HG03439 (cell line): ENCODE measurements around the gene PGLYRP1.

Source experiments
- ATAC-seq: cut with Tn5 transposase; IDR thresholded peaks from one replicate; pipeline ENCODE4 v1.9.1; 2021; ENCODE audit warnings: mild to moderate bottlenecking, moderate library complexity; ENCODE audit not compliant: unreplicated experiment

The PGLYRP1 gene

DNA sequence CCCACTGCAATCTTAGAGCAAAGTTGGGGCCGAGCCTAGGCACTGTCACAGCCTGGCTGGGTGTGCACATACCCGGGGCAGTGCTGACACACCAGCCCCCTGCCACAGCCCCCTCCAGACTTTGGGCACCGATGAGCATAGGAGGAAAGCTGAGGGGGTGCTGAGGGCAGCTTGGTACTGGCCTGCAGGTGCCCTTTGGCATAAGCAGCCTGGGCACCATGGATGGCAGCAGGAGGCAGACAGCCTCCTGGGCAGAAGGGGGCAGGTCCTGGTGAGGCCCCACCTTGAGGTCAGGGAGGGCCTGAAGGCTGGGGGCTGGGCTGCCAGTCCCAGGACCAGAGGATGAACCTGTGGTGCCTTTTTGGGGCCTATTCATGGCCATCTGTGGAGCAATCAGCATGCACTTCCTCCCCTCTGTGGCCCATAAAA lies 9.8 kb upstream of the PGLYRP1 start:
- ATAC-seq: no peak

DNA sequence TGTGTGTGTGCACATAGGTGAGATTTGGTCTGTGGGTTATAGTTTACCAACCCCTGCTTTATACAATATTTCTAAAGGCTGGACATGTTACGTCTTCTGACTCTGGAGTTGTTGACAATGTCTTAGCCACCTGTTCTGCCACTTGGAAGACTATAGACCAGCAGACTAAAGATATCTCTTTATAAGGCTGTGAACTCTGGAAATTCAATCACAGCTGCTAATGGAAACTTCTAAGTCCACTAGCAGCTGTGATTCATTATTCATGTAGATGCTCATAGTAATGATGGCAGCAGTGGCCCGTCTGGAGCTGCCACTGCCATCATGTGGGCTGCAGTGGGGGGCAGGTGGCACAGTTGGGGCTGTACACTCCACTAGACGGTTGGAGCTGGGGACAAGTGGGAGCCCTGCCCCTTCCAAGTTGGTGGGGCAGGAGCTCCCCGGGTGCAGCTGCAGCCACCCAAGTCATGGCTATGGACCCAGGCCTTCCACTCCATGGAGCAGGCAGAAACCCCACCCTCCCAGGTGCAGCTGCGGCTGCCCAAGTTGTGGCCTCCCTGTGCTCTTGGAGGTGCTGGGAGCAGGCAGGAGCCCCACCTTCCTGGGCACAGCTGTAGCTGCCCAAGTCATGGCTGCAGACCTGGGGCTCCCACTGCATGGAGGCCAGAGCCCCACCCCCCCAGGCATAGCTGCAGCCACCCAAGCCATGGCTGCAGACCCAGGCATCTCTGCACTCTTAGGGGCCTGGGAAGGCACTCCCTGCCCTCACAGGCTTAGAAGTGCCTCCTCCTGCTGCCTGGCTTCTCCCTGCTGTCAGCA lies 9.1 kb upstream of the PGLYRP1 start:
- ATAC-seq: no peak

GRCh38 chr19:46030812-46031550 lies 8.1 kb upstream of the PGLYRP1 start:
- no peak for ATAC-seq

- no peak for ATAC-seq
These were observed 3.0 kb upstream of the PGLYRP1 start for GRCh38 chr19:46025835-46026234.

GRCh38 chr19:46023311-46023779 lies 492 bp upstream of the PGLYRP1 start:
- ATAC-seq: no peak

- no peak for ATAC-seq
These were observed 807 bp downstream of the PGLYRP1 start for GRCh38 chr19:46022061-46022430.

DNA sequence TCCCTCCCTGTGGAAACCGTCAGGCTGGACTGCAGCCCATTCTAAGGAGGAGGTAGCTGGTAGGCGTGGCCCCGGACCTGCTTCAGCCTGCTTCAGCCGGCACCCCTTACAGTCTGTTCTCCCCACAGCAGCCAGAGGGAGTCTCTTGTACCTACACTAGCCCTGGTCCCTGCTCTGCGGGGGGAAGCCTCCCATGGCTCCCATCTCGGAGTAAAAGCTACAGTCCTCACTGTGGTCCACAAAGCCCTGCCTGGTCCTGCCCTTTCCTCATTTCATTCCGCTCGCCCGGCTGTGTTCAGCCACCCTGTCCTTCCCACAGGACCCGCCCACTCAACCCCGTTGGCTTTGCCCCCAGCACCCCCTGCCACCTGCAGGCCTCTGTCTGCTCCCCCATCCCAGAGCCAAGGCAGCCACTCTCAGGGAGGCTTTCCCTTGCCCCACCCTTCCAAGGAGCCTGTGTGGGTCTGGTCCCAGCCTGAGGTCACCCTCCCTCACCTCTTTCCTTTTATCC lies 1.3 kb downstream of the PGLYRP1 start:
- no peak for ATAC-seq

DNA sequence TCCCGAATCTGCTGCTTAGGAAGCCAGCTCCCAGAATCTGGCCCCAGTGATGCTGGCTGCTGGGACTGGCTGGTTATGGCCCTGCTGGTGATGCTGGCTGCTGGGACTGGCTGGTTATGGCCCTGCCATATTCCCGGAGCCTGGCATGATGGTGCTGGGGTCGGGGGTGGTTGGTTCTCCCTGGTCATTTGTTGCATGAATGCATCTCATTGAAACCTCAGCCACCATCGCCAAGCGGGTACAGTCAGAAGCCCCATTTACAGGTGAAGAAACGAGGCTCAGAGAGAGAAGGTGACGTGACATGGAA lies 2.1 kb downstream of the PGLYRP1 start:
- no peak for ATAC-seq

- no peak for ATAC-seq
These were observed 3.6 kb downstream of the PGLYRP1 start for GRCh38 chr19:46019270-46019669.

DNA sequence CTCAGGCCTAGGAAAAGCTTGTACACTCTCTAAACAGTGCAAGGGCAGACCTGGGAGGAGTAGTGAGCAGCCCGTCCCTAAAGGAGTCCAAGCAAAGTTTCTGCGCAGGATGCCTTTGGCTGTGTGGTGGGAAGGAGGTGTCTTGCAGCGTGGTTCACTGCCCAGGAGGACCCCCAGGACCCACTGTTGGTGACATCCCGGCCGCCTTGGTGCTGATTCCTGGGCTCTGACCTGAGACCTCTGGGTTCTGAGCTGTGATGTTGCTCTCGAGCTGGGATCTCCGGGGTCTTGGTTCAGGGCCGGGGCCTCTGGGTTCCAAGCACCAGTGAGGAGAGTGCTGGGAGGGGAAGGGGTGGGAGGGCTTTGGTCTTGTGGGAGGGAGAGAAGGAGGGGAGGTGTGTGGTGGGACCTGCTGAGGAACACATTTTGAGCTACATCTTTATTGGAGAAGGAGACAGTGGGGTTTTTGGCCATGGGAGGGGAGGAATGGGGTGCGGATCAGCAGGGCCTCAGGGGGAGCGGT lies 4.1 kb downstream of the PGLYRP1 start:
- no peak for ATAC-seq

DNA sequence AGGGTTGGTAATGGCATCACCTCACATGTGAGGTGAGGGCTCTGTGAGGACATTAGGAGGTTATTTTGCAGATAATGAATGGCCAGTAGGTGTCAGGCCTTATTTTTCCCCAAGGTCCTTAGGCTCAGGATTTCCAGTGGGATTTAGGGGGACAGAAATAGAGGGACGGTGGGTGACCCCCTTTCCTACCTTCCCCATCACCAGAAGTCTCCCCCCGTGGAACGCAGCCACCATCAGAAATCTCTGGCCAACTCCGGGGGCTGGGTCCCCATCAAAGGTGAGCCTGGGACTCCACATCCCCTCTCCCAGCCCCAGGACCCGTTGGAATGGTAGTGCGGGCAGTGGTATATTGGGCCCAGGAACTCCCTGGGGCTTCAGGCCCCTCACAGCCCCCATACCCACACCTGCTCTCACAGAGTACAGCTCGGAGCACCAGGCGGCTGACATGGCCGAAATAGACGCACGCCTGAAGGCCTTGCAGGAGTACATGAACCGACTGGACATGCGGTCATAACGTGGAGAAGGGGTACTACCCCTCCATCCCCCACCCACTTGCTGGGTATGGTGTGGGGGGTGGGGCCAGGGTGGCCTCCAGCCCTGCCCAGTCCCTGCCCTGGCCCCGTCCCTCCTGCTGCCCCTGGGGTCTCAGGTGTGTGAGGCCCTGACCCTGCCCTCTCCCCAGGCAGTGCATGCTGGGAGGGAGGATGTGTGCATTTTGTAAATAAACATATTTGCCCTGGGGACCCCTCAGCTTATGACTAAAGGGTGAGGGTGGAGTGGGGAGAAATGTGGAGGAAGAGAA lies 4.8 kb downstream of the PGLYRP1 start:
- ATAC-seq: no peak

DNA sequence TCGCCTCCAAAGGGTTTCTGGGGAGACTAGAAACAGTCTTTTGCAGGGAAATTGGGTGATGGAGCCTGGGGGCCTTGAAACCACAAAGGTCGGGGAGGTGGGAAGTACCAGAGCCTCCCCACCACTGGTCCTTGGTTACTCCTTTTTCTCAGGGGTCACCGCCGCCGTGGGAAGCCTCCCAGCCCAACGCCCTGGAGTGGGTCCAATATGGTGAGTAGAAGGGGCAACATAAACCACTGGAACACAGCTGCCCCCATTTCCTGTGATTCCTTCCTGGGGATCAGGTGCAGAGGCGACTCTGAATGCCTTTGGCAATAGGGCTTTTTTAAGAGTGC lies 5.8 kb downstream of the PGLYRP1 start:
- no peak for ATAC-seq

DNA sequence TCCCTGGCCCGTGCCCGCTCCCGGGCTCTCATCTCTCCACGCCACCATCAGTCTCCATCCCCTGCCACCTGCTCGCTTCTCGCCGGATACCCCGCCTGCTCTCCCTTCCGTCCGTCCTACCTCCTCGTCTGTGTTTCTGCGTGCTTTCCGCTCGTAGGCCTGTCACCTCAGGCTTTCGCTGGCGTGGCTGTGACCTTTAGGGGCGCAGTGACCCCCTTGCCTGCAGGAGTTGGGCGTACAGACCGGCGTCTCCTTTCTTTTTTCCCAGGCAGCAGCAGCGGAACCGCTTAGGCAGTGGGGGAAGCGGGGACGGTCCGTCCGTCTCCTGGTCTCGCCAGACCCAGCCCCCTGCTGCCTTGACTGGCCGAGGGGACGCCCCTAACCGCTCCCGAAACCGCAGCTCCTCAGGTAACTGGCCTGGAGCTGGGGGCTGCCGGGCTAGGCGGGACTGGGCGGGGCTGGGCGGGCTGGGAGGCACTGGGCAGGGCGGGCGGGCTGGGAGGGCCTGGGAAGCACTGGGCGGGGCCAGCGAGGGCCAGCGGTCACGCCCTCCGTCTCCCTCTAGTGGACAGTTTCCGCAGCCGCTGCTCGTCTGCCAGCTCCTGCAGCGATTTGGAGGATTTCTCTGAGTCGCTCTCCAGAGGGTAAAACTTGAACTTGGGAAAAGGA lies 6.3 kb downstream of the PGLYRP1 start:
- ATAC-seq: peak; percentile 53

- ATAC-seq: no peak
These were observed 7.0 kb downstream of the PGLYRP1 start for GRCh38 chr19:46015687-46016425.

- no peak for ATAC-seq
These were observed 7.7 kb downstream of the PGLYRP1 start for GRCh38 chr19:46014941-46015686.

DNA sequence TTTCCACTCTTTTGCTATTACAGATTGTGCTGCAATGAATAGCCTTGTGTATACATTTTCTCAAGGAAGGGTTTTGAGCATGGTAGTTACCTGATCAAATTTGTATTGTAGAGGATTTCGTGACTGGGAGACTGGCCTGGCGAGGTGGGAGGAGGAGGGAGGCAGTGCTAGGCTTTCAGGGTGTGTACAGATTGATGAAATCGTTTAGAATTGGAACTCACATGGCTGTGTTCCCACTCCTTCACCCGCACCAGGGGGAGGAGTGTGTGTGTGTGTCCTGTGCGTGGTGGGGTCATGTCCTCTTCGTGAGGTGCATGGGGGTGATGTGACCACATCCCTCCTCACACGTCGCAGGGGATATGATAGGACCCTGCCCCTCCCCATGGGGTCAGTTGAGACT lies 8.3 kb downstream of the PGLYRP1 start:
- ATAC-seq: no peak

DNA sequence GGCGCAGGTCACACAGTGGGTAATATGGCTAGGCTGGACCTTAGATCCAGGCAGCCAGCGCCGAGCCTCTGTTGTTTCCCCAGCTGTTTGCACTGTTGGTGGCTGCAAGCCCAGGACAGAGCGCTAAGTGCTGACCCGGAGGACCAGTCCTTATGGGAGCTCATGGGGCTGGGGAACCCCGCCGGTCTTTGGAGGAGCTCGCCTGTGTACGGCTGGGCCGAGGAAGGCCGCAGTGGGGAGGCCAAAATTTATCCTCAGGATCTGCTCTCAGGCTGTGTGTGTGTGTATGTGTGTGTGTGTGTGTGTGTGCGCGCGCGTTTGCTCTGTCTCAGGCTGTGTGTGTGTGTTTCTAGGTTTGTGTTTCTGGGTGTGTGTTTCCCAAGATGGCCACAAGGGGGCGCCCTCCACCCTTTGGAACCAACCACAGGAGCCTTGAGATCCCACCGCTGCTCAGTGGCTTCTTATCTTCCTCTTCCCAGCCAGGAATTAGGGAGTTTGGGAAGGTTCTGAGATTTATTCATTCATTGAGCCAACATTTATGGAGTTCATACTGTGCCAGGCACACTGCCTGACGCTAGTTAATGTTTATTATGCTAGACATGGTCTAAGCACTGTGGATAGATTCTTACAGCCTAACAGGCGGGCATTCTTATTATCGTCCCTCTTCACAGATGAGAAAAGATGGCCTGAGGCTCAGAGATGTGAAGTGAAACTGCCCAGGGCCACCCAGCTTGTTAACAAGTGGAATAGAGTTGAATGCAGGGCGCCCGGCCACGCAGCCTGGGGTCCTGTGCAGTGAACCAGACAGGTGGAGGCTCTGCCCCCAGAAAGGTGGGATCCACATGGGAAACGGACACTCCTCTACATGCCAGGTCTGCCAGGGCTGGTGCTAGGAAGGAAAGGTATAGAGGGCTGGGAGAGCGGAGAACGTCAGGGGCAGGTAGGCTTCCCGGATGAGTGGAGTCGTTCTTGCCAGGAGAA lies 13.0 kb downstream of the PGLYRP1 start:
- no peak for ATAC-seq

DNA sequence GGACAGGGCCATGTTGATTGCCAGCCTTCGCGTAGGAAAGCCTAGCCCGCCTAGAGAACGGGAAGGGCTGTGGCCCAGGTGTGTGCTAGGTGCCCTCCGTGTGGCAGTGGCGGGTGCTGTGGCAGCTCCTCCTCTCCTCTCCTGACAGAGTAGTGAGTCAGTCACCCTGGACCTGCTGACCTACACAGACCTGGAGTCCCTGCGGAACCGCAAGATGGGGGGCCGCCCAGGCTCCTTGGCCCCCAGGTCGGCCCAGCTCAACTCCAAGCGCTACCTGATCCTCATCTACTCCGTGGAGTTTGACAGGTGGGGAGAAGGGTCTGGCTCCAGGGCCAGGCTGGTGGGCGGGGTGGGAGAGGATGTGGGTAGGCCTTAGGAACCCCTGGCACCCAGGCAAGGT lies 16.4 kb downstream of the PGLYRP1 start:
- no peak for ATAC-seq
